HEK293 (cell line): ENCODE results near the gene TTLL5.
"Not testable (repeated sequence)": the region's sequence is repeated elsewhere in the genome, so short reads cannot be mapped to it uniquely, and the experiment has no call there.

Source experiments
- CTCF ChIA-PET: fragments of 350-600 bp; formaldehyde crosslinking; extraction: SDS; loops from one replicate; lab custom pipeline; 2021; ENCODE audit warnings: antibody characterized with exemption; lab: Yijun Ruan, JAX
- POLR2A ChIA-PET: fragments of 300-600 bp; formaldehyde crosslinking; extraction: SDS; loops from one replicate; lab custom pipeline; 2020; ENCODE audit warnings: antibody characterized with exemption, inconsistent platforms; lab: Yijun Ruan, JAX
- H3K27ac ChIP-seq: fragments of 200-500 bp; sonication (Bioruptor generic); 2 replicates; pipeline ENCODE4 v1.5.1; 2014; ENCODE audit warnings: low read depth, low read length, control low read depth, inconsistent platforms; ENCODE audit errors: extremely low read depth
- H3K36me3 ChIP-seq, 2 experiments: fragments of 200-500 bp in 1 of 2; sonication (Bioruptor generic) in 1 of 2; 1 replicate in 1 of 2; 2 replicates in 1 of 2; pipeline ENCODE4 v1.5.1; 2014 to 2017; ENCODE audit warnings: inconsistent platforms in 2 of 2, low read length in 2 of 2; ENCODE audit not compliant: control insufficient read depth in 2 of 2, insufficient read depth in 1 of 2
- H3K4me1 ChIP-seq: fragments of 200-500 bp; sonication (Bioruptor generic); 2 replicates; pipeline ENCODE4 v1.5.1; 2014; ENCODE audit warnings: mild to moderate bottlenecking, low read length, inconsistent platforms; ENCODE audit not compliant: control insufficient read depth, insufficient read depth
- H3K4me3 ChIP-seq: 2 replicates; pipeline ENCODE4 v1.5.1; 2011; ENCODE audit warnings: low read depth, mild to moderate bottlenecking, control low read depth, low read length, moderate library complexity
- H3K9me3 ChIP-seq: fragments of 200-500 bp; sonication (Bioruptor generic); 2 replicates; pipeline ENCODE4 v1.5.1; 2014; ENCODE audit warnings: low read depth, low read length, inconsistent platforms; ENCODE audit not compliant: control insufficient read depth, insufficient read depth
- PRDM1 ChIP-seq: fragments of 450-650 bp; formaldehyde crosslinking; IDR thresholded peaks from 2 replicates; pipeline ENCODE4; 2016; ENCODE audit warnings: missing biosample characterization, missing genetic modification characterization
- YY2 ChIP-seq: fragments of 450-650 bp; formaldehyde crosslinking; IDR thresholded peaks from 2 replicates; pipeline ENCODE4 v1.5.1; 2016; ENCODE audit warnings: missing biosample characterization, missing genetic modification characterization
- ZBTB1 ChIP-seq: fragments of 450-650 bp; formaldehyde crosslinking; IDR thresholded peaks from 2 replicates; pipeline ENCODE4 v1.5.1; 2016; ENCODE audit warnings: missing biosample characterization, missing genetic modification characterization
- ZFHX2 ChIP-seq: fragments of 450-650 bp; formaldehyde crosslinking; conservative IDR thresholded peaks from 2 replicates; pipeline ENCODE4 v1.5.1; 2016; ENCODE audit warnings: missing biosample characterization, missing genetic modification characterization
- ZNF175 ChIP-seq: fragments of 450-650 bp; formaldehyde crosslinking; IDR thresholded peaks from 2 replicates; pipeline ENCODE4 v1.5.1; 2016; ENCODE audit warnings: missing biosample characterization, missing genetic modification characterization
- ZNF433 ChIP-seq: fragments of 450-650 bp; formaldehyde crosslinking; IDR thresholded peaks from 2 replicates; pipeline ENCODE4 v1.5.1; 2016; ENCODE audit warnings: missing biosample characterization, missing genetic modification characterization, low read depth
- ZNF521 ChIP-seq: fragments of 450-650 bp; formaldehyde crosslinking; IDR thresholded peaks from 2 replicates; pipeline ENCODE4 v1.5.1; 2017; ENCODE audit warnings: missing biosample characterization, mild to moderate bottlenecking, missing genetic modification characterization
- ZNF837 ChIP-seq: fragments of 450-650 bp; formaldehyde crosslinking; IDR thresholded peaks from 2 replicates; pipeline ENCODE4 v1.5.1; 2016; ENCODE audit warnings: missing biosample characterization, missing genetic modification characterization
- ZXDB ChIP-seq: fragments of 450-650 bp; formaldehyde crosslinking; IDR thresholded peaks from 2 replicates; pipeline ENCODE4 v1.5.1; 2016; ENCODE audit warnings: missing biosample characterization, missing genetic modification characterization
- TF ChIP-seq, protein P1 (sequence below): fragments of 450-650 bp; formaldehyde crosslinking; IDR thresholded peaks from 2 replicates; pipeline ENCODE4 v1.5.1; 2017; ENCODE audit warnings: missing biosample characterization, missing genetic modification characterization
- TF ChIP-seq, protein P2 (sequence below): fragments of 450-650 bp; formaldehyde crosslinking; IDR thresholded peaks from 2 replicates; pipeline ENCODE4 v1.5.1; 2016; ENCODE audit warnings: missing biosample characterization, missing genetic modification characterization, borderline replicate concordance

The TTLL5 gene

DNA sequence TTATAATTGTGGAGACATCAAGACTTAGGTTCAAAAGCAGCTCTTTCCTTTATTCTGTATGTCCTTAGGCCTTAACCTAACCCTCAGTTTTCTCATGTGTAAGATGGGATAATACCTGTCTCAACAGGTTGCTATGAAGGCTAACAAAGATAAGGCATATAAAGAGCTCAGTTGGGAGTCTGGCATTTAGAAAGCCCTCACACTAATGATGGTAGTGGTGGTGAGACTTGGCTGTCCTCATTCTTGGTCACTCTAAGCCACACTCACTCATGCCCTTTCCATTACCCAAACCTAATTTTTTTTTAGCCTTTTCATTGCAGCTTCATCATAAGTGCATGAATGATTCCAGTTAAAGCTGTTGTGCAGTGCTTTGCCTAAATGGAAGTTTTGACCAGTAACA is 183.4 kb downstream of the TTLL5 start:
- Histone ChIP-seq H3K9me3 (no peaks in the 10 kb centered on the region), H3K27ac (no peak overlapping the region), H3K4me3 (no peak overlapping the region)
- TF ChIP-seq ZNF433, result no peak
- no peak for TF ChIP-seq ZXDB (tag by site-specific recombination)
- TF ChIP-seq, all 188 proteins: peak for 0
- POLR2A ChIA-PET, result no interaction called here
- Histone ChIP-seq H3K4me1 (no peaks in the 10 kb centered on the region), H3K36me3 (peaks cover 0 to 2% of the 10 kb centered on the region in 2 experiments; a peak in 2 of 3 replicates)
- CTCF ChIA-PET, result interaction anchor here (0.7 kb wide), 1 partner anchor 66 kb away, joined by 3 read pairs; no protein-coding TSS in a partner anchor

DNA sequence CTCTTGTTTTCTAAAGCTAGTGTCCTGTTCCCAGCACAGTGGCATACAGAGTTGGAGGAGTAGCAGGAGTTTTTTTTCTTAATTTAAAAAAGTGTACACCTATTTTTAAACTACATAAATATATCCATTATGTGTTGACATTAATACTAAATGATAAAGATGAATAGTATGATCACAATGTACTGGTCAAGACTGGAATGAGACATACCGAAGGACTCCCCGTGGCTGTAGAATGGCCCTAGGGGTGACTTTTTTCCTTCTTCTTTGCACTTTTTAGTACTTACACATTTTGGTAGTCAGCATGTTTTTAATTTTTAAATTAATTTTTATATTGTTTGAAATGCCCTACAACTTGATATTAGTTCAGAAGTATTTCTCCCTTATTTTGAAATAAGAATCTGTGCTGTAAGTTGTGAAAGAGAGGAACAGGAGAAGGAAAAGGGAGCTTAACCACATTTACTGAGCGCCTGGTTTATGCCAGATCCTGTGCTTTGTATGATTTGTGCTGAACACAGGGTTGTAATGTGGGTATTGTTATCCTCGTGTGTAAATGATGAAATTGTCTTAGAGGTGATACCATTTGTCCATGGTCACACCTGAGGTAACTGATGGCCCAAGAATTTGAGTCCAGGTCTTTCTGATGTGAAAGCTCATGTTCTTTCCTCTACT is 184.2 kb downstream of the TTLL5 start:
- CTCF ChIA-PET, result no interaction called here
- POLR2A ChIA-PET, result interaction anchor here (0.6 kb wide), 1 partner anchor 28 kb away, joined by 3 read pairs; no protein-coding TSS in a partner anchor
- Histone ChIP-seq H3K4me1 (no peaks in the 10 kb centered on the region), H3K9me3 (no peaks in the 10 kb centered on the region), H3K4me3 (no peak overlapping the region), H3K36me3 (peaks cover 0 to 2% of the 10 kb centered on the region in 2 experiments; a peak in 2 of 3 replicates), H3K27ac (no peak overlapping the region)
- TF ChIP-seq ZNF837, result no peak
- TF ChIP-seq, protein P1, sequence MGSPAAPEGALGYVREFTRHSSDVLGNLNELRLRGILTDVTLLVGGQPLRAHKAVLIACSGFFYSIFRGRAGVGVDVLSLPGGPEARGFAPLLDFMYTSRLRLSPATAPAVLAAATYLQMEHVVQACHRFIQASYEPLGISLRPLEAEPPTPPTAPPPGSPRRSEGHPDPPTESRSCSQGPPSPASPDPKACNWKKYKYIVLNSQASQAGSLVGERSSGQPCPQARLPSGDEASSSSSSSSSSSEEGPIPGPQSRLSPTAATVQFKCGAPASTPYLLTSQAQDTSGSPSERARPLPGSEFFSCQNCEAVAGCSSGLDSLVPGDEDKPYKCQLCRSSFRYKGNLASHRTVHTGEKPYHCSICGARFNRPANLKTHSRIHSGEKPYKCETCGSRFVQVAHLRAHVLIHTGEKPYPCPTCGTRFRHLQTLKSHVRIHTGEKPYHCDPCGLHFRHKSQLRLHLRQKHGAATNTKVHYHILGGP (tag by site-specific recombination), result no peak
- TF ChIP-seq, all 188 proteins: peak for 0

DNA sequence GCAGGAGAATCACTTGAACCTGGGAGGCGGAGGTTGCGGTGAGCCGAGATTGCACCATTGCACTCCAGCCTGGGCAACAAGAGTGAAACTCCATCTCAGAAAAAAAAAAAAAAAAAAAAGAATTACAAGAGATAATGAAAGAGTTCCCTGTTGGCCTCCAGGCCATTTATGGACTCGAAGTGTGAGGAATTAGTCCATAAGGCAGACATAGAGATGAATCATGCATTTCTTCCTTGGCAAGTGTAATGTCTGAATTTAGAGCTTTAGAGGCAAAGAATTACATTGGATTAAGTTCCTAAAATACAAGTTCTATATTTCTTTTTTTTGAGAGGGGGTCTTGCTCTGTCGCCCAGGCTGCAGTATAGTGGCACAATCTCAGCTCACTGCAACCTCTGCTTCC is 185.6 kb downstream of the TTLL5 start:
- POLR2A ChIA-PET, result interaction anchor here (0.7 kb wide), 1 partner anchor 11 kb away, joined by 6 read pairs; no protein-coding TSS in a partner anchor
- H3K27ac ChIP-seq, H3K4me3 ChIP-seq, H3K4me1 ChIP-seq, H3K9me3 ChIP-seq, CTCF ChIA-PET, H3K36me3 ChIP-seq: not testable (repeated sequence)

DNA sequence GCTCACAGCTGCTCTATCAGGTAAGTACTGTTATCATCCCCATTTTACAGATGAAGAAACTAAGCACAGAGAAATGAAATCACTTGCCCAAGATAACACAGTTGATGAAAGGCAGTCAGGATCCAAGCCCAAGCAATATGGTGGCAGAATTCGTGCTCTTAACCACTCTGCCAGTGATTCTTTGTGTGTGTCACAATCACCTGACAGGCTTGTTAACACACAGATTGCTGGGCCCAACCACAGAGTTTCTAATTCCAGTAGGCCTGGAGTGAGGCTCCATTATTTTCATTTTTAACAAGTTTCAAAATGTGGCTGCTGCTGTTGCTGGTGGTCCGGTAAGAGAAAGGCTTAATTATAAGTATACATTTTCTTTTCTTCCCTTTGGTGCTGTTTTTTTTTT is 186.5 kb downstream of the TTLL5 start:
- Histone ChIP-seq H3K4me1 (no peaks in the 10 kb centered on the region), H3K27ac (no peak overlapping the region), H3K9me3 (no peaks in the 10 kb centered on the region), H3K36me3 (peaks cover 0 to 2% of the 10 kb centered on the region in 2 experiments; a peak in 2 of 3 replicates), H3K4me3 (no peak overlapping the region)
- ChIA-PET POLR2A (no interaction called here), CTCF (no interaction called here)
- TF ChIP-seq, protein P2, sequence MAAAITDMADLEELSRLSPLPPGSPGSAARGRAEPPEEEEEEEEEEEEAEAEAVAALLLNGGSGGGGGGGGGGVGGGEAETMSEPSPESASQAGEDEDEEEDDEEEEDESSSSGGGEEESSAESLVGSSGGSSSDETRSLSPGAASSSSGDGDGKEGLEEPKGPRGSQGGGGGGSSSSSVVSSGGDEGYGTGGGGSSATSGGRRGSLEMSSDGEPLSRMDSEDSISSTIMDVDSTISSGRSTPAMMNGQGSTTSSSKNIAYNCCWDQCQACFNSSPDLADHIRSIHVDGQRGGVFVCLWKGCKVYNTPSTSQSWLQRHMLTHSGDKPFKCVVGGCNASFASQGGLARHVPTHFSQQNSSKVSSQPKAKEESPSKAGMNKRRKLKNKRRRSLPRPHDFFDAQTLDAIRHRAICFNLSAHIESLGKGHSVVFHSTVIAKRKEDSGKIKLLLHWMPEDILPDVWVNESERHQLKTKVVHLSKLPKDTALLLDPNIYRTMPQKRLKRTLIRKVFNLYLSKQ (tag by site-specific recombination), result no peak
- no peak for TF ChIP-seq ZNF521 (tag by site-specific recombination)
- TF ChIP-seq ZBTB1 (tag by site-specific recombination), result no peak
- TF ChIP-seq PRDM1 (tag by site-specific recombination), result no peak
- no peak for TF ChIP-seq ZNF175 (tag by site-specific recombination)
- no peak for TF ChIP-seq ZFHX2
- no peak for TF ChIP-seq YY2 (tag by site-specific recombination)
